ENCODE measurements around the gene RAPGEF1. TPM values are rescaled to one million over a fixed set of nuclear protein-coding genes. Genes with fewer than 3 reads are reported as not detected.

The RAPGEF1 gene
- total RNA-seq, 1 experiment from 2014 or later: 61.5 TPM

- TF ChIP-seq CTCF (conservative IDR thresholded peaks at IDR 0.05; ENCODE audit: low read depth, low read length) (no peak), EZH2 (IDR thresholded peaks at IDR 0.05; ENCODE audit: borderline replicate concordance, low read depth, low read length, poor library complexity, severe bottlenecking) (no peak)
- no TSS peak for BruUV-seq (replicated peaks)
- peaks cover 43% of the 10 kb centered on the region for H3K4me1 ChIP-seq (ENCODE audit: insufficient read depth, low read length, poor library complexity, severe bottlenecking)
- no peaks in the 10 kb centered on the region for H3K36me3 ChIP-seq (ENCODE audit: insufficient read depth, low read length, poor library complexity, severe bottlenecking)
- no peak for DNase-seq (ENCODE audit: low spot score)
- H3K27me3 ChIP-seq (replicated peaks; ENCODE audit: insufficient read depth, low read depth, low read length, poor library complexity): no peaks in the 10 kb centered on the region
- ChIA-PET POLR2A (ENCODE audit: low non-redundant PET) (no interaction called here), CTCF (no interaction called here)
- intact Hi-C loops (cut with micrococcal nuclease; ENCODE audit: unreplicated experiment): no loop called here
- H3K4me3 ChIP-seq (ENCODE audit: low read depth, low read length, poor library complexity, severe bottlenecking): no peak overlapping the region
- no peak overlapping the region for H3K27ac ChIP-seq (ENCODE audit: low read depth, low read length, poor library complexity, severe bottlenecking)
- H3K9me3 ChIP-seq (ENCODE audit: low read depth, low read length, poor library complexity, severe bottlenecking): no peaks in the 10 kb centered on the region
These were observed 10.9 kb downstream of the RAPGEF1 start for GRCh38 chr9:131728961-131729360.

- BruUV-seq (replicated peaks): no TSS peak
- H3K27me3 ChIP-seq (replicated peaks; ENCODE audit: insufficient read depth, low read depth, low read length, poor library complexity): no peaks in the 10 kb centered on the region
- H3K4me3 ChIP-seq (ENCODE audit: low read depth, low read length, poor library complexity, severe bottlenecking): no peak overlapping the region
- no peaks in the 10 kb centered on the region for H3K36me3 ChIP-seq (ENCODE audit: insufficient read depth, low read length, poor library complexity, severe bottlenecking)
- peaks cover 39% of the 10 kb centered on the region for H3K4me1 ChIP-seq (ENCODE audit: insufficient read depth, low read length, poor library complexity, severe bottlenecking)
- POLR2A ChIA-PET (ENCODE audit: low non-redundant PET): no interaction called here
- TF ChIP-seq EZH2 (IDR thresholded peaks at IDR 0.05; ENCODE audit: borderline replicate concordance, low read depth, low read length, poor library complexity, severe bottlenecking) (no peak), CTCF (conservative IDR thresholded peaks at IDR 0.05; ENCODE audit: low read depth, low read length) (no peak)
- no peaks in the 10 kb centered on the region for H3K9me3 ChIP-seq (ENCODE audit: low read depth, low read length, poor library complexity, severe bottlenecking)
- H3K27ac ChIP-seq (ENCODE audit: low read depth, low read length, poor library complexity, severe bottlenecking): no peak overlapping the region
- intact Hi-C loops (cut with micrococcal nuclease; ENCODE audit: unreplicated experiment): no loop called here
- DNase-seq (ENCODE audit: low spot score): no peak
- CTCF ChIA-PET: no interaction called here
These were observed 11.3 kb downstream of the RAPGEF1 start for GRCh38 chr9:131728546-131728910.

- no TSS peak for BruUV-seq (replicated peaks)
- POLR2A ChIA-PET (ENCODE audit: low non-redundant PET): interaction anchor here (0.6 kb wide), 1 partner anchor 1619 kb away, joined by 3 read pairs; no protein-coding TSS in a partner anchor
- intact Hi-C loops (cut with micrococcal nuclease; ENCODE audit: unreplicated experiment): no loop called here
These were observed 11.9 kb downstream of the RAPGEF1 start for GRCh38 chr9:131727795-131728545.

More at GRCh38 chr9:131727795-131728545, 11.9 kb downstream of the RAPGEF1 start:
- Histone ChIP-seq H3K9me3 (ENCODE audit: low read depth, low read length, poor library complexity, severe bottlenecking) (no peaks in the 10 kb centered on the region), H3K27me3 (replicated peaks; ENCODE audit: insufficient read depth, low read depth, low read length, poor library complexity) (no peaks in the 10 kb centered on the region), H3K27ac (ENCODE audit: low read depth, low read length, poor library complexity, severe bottlenecking) (no peak overlapping the region), H3K4me3 (ENCODE audit: low read depth, low read length, poor library complexity, severe bottlenecking) (no peak overlapping the region), H3K4me1 (ENCODE audit: insufficient read depth, low read length, poor library complexity, severe bottlenecking) (peaks cover 37% of the 10 kb centered on the region), H3K36me3 (ENCODE audit: insufficient read depth, low read length, poor library complexity, severe bottlenecking) (no peaks in the 10 kb centered on the region)
- DNase-seq (ENCODE audit: low spot score): no peak
- CTCF ChIA-PET: interaction anchor here (0.7 kb wide), 1 partner anchor 151 kb away, joined by 3 read pairs; no protein-coding TSS in a partner anchor
- no peak for TF ChIP-seq CTCF (conservative IDR thresholded peaks at IDR 0.05; ENCODE audit: low read depth, low read length)
- TF ChIP-seq EZH2 (IDR thresholded peaks at IDR 0.05; ENCODE audit: borderline replicate concordance, low read depth, low read length, poor library complexity, severe bottlenecking): no peak

Measured in A673 (cell line).